PC-3 (cell line): Measurements from ENCODE around the gene ASCL5. TPM values are rescaled to one million over a fixed set of nuclear protein-coding genes. Genes with fewer than 3 reads are reported as not detected.

Source experiments
- ATAC-seq: fragments of 200-7000 bp; cut with Tn5 transposase; 2 replicates; pipeline ENCODE4 v1.9.1; 2020; ENCODE audit warnings: mild to moderate bottlenecking, moderate library complexity
- BruUV-seq: library from RNA; stranded (reverse); fragments of 400-500 nt; replicated peaks from 2 replicates; lab custom pipeline; 2021; lab: Mats Ljungman, UMichigan
- CTCF ChIA-PET: fragments of 300-600 bp; sonication (Branson Sonifier 250); formaldehyde crosslinking; loops from one replicate; lab custom pipeline; 2022; ENCODE audit warnings: antibody characterized with exemption; lab: Charles Lee
- POLR2A ChIA-PET: fragments of 300-600 bp; sonication (Branson Sonifier 250); formaldehyde crosslinking; loops from one replicate; lab custom pipeline; 2022; ENCODE audit warnings: antibody characterized with exemption; ENCODE audit not compliant: unreplicated experiment; lab: Charles Lee
- DNase-seq: peaks from one replicate; pipeline ENCODE4 v3.0.0-alpha.2; 2015
- H2AFZ ChIP-seq: fragments of 300-600 bp; sonication (generic); 2 replicates; pipeline ENCODE4 v1.6.0; 2016; ENCODE audit warnings: antibody characterized with exemption, low read length
- H3F3A ChIP-seq: fragments of 300-600 bp; sonication (generic); one replicate; pipeline ENCODE4 v1.6.0; 2017; ENCODE audit warnings: antibody characterized with exemption, low read length, control low read depth, mild to moderate bottlenecking; ENCODE audit not compliant: unreplicated experiment
- H3K27ac ChIP-seq: fragments of 300-600 bp; sonication (generic); 2 replicates; pipeline ENCODE4 v1.5.1; 2016; ENCODE audit warnings: mild to moderate bottlenecking, low read length
- H3K27me3 ChIP-seq: fragments of 300-600 bp; sonication (generic); 2 replicates; pipeline ENCODE4 v1.6.1; 2016; ENCODE audit warnings: low read length, mixed read lengths
- H3K36me3 ChIP-seq: fragments of 300-600 bp; sonication (generic); 2 replicates; pipeline ENCODE4 v1.6.1; 2016; ENCODE audit warnings: low read depth, mixed run types, low read length, mixed read lengths
- H3K4me1 ChIP-seq: fragments of 300-600 bp; sonication (generic); 2 replicates; pipeline ENCODE4 v1.5.1; 2016; ENCODE audit warnings: low read length; ENCODE audit not compliant: insufficient read depth
- H3K4me2 ChIP-seq: fragments of 300-600 bp; sonication (generic); 2 replicates; pipeline ENCODE4 v1.6.0; 2016; ENCODE audit warnings: low read length
- H3K4me3 ChIP-seq: fragments of 300-600 bp; sonication (generic); 2 replicates; pipeline ENCODE4 v1.5.1; 2016; ENCODE audit warnings: mild to moderate bottlenecking, low read length, mixed read lengths
- H3K79me2 ChIP-seq: fragments of 300-600 bp; sonication (generic); 2 replicates; pipeline ENCODE4 v1.6.1; 2017; ENCODE audit warnings: low read length, mixed read lengths
- H3K9ac ChIP-seq: fragments of 300-600 bp; sonication (generic); 2 replicates; pipeline ENCODE4 v1.6.0; 2016; ENCODE audit warnings: mild to moderate bottlenecking, low read length
- H3K9me2 ChIP-seq: fragments of 300-600 bp; sonication (generic); replicated peaks from 2 replicates; pipeline ENCODE4 v1.6.1; 2016; ENCODE audit warnings: mixed run types, low read length, mixed read lengths
- H3K9me3 ChIP-seq: fragments of 300-600 bp; sonication (generic); 2 replicates; pipeline ENCODE4 v1.6.1; 2016; ENCODE audit warnings: low read length, mixed read lengths
- H4K20me1 ChIP-seq: fragments of 300-600 bp; sonication (generic); 2 replicates; pipeline ENCODE4 v1.6.1; 2016; ENCODE audit warnings: low read length, mixed read lengths
- CTCF ChIP-seq: fragments of 300-600 bp; sonication (generic); conservative IDR thresholded peaks from 2 replicates; pipeline ENCODE4 v1.5.1; 2017; ENCODE audit warnings: antibody characterized with exemption, low read depth, mild to moderate bottlenecking, low read length
- EZH2 ChIP-seq: fragments of 300-600 bp; sonication (generic); IDR thresholded peaks from one replicate; pipeline ENCODE4 v1.6.1; 2017; ENCODE audit warnings: antibody characterized with exemption, mild to moderate bottlenecking, low read length; ENCODE audit not compliant: unreplicated experiment
- EZH2phosphoT487 ChIP-seq: fragments of 300-600 bp; sonication (generic); IDR thresholded peaks from 2 replicates; pipeline ENCODE4 v1.6.1; 2018; ENCODE audit warnings: mild to moderate bottlenecking, antibody characterized with exemption, low read length, borderline replicate concordance
- intact Hi-C: fragments of 100-400 bp; cut with micrococcal nuclease; formaldehyde crosslinking; loops from 2 replicates; pipeline ENCODE4 v1.9.0; 2023
- total RNA-seq: library from RNA; depleted of rRNA; stranded (reverse); fragments of >200 nt; gene quantifications from 2 replicates; pipeline ENCODE4 v1.2.3, GENCODE V29; 2014

ASCL5 gene
- total RNA-seq, 1 experiment from 2014 or later = 3.1 TPM

DNA sequence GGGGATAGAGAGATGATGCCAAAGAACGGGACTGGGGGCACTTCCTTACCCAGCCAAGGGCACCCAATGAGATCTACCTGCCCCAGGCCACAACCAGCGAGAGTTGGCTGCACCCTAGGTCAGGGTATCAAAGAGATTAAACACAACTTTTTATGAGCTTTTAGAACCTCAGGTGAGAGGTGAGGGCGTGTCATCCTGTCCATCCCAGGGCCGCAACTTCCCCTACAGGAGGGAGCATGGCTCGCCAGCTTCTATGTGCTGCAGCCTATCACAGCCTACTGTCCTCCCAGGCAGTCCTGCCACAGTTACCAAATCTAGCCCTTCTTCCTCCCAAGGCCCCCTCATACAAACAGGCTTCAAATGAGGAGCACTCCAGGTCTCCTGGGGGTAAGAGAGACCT, 14.4 kb upstream of the ASCL5 start:
- H3K9ac ChIP-seq = no peak overlapping the region
- intact Hi-C loops = no loop called here
- peaks cover 14% of the 10 kb centered on the region for H3K4me1 ChIP-seq
- no TSS peak for BruUV-seq
- no peak overlapping the region for H2AFZ ChIP-seq
- DNase-seq (no peak), ATAC-seq (no peak)
- no peak overlapping the region for H3K27ac ChIP-seq
- H3K36me3 ChIP-seq = peaks cover 78% of the 10 kb centered on the region
- H3K27me3 ChIP-seq = no peaks in the 10 kb centered on the region
- no peak overlapping the region for H3K4me2 ChIP-seq
- H3K9me2 ChIP-seq = no peaks in the 10 kb centered on the region
- peaks cover 4% of the 10 kb centered on the region for H4K20me1 ChIP-seq
- TF ChIP-seq CTCF (no peak), EZH2 (no peak), EZH2phosphoT487 (no peak)
- CTCF ChIA-PET = no interaction called here
- H3K79me2 ChIP-seq = no peaks in the 10 kb centered on the region
- POLR2A ChIA-PET = no interaction called here
- peaks cover 4% of the 10 kb centered on the region for H3F3A ChIP-seq
- no peaks in the 10 kb centered on the region for H3K9me3 ChIP-seq
- no peak overlapping the region for H3K4me3 ChIP-seq

DNA sequence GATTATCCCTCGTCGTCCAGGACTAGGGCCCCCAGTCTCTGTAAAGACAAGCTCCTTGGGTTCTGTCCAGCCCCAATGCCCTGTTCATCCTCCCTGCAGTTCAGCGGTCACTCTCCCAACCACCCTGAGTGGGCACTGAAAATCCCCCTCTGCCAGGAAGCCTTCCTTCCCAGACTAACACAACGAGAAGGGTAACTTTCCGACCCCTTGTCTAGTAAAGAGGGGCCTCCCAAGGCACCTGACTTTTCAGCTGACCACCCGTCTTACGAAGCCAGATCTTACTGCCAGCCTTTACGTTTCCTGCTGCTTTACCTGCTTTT, 13.9 kb upstream of the ASCL5 start:
- no peak overlapping the region for H3K4me3 ChIP-seq
- H3K9me2 ChIP-seq = no peaks in the 10 kb centered on the region
- peaks cover 14% of the 10 kb centered on the region for H3K4me1 ChIP-seq
- H2AFZ ChIP-seq = no peak overlapping the region
- intact Hi-C loops = no loop called here
- peaks cover 4% of the 10 kb centered on the region for H4K20me1 ChIP-seq
- no peak overlapping the region for H3K4me2 ChIP-seq
- ChIA-PET POLR2A (no interaction called here), CTCF (no interaction called here)
- H3K9me3 ChIP-seq = no peaks in the 10 kb centered on the region
- no TSS peak for BruUV-seq
- H3K27me3 ChIP-seq = no peaks in the 10 kb centered on the region
- no peak for ATAC-seq
- no peaks in the 10 kb centered on the region for H3K79me2 ChIP-seq
- peaks cover 4% of the 10 kb centered on the region for H3F3A ChIP-seq
- no peak for DNase-seq
- H3K27ac ChIP-seq = no peak overlapping the region
- H3K36me3 ChIP-seq = peaks cover 78% of the 10 kb centered on the region
- TF ChIP-seq CTCF (no peak), EZH2 (no peak), EZH2phosphoT487 (no peak)
- no peak overlapping the region for H3K9ac ChIP-seq

DNA sequence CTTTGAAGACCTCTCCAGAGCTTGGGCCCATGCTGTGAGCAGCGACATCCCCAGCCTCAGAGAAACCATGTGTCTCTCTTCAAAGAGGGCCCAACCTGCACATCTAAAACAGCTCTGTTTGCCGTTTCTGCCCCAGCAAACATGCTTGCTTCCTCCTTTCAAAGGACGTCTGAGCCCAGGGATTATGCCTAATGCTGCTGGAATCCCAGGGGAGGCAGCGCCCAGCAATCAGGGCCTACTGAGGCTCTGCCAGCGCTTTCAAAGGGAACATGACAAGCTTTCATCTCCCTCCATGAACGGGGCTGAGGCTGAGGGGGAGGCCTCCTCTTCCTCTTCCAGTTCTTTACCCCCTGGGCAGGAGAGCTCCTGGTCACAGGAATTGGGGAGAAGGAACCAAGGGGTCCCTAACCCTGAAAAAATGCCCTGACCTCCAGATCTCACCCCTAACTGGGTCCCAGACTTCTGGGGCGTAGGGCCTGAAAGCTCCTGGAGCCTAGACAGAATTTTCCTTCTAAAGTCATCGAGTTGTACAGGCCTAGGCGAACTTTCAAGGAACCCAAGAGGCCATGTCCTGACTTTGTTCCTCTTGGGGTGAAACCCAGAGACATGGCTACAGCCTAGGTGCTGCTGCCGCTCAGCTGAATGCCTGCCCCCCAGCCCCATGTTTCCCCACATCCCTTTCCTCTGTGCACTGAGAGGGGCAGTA, 13.4 kb upstream of the ASCL5 start:
- TF ChIP-seq EZH2 (no peak), EZH2phosphoT487 (no peak), CTCF (no peak)
- no peak overlapping the region for H2AFZ ChIP-seq
- H3K4me3 ChIP-seq = no peak overlapping the region
- BruUV-seq = no TSS peak
- no peak overlapping the region for H3K9ac ChIP-seq
- H3K9me3 ChIP-seq = no peaks in the 10 kb centered on the region
- POLR2A ChIA-PET = no interaction called here
- no peaks in the 10 kb centered on the region for H3K9me2 ChIP-seq
- DNase-seq (no peak), ATAC-seq (no peak)
- no peak overlapping the region for H3K27ac ChIP-seq
- H4K20me1 ChIP-seq = peaks cover 4% of the 10 kb centered on the region
- H3K4me1 ChIP-seq = peaks cover 14% of the 10 kb centered on the region
- intact Hi-C loops = no loop called here
- no peaks in the 10 kb centered on the region for H3K27me3 ChIP-seq
- H3K79me2 ChIP-seq = no peaks in the 10 kb centered on the region
- CTCF ChIA-PET = no interaction called here
- peaks cover 78% of the 10 kb centered on the region for H3K36me3 ChIP-seq
- peaks cover 4% of the 10 kb centered on the region for H3F3A ChIP-seq
- H3K4me2 ChIP-seq = no peak overlapping the region
